Suprapubic skin (tissue), 4 donors: ENCODE data around the gene NDUFS1.

Experiments used
- CTCF ChIP-seq, 2 donors: fragments of 200-600 bp in 1 of 2; fragments of 450-650 bp in 1 of 2; sonication (generic) in 1 of 2; IDR thresholded peaks; one replicate each; pipeline ENCODE4 v1.5.1; 2016 to 2019; ENCODE audit warnings: antibody characterized with exemption in 2 of 2, mild to moderate bottlenecking in 1 of 2, moderate library complexity in 1 of 2
- POLR2A ChIP-seq, 2 donors: fragments of 450-650 bp; IDR thresholded peaks; one replicate each; pipeline ENCODE4 v1.6.1; 2017; ENCODE audit warnings: antibody characterized with exemption in 2 of 2, mild to moderate bottlenecking in 2 of 2, moderate library complexity in 2 of 2
- POLR2AphosphoS5 ChIP-seq, 3 donors: sonication (generic); formaldehyde crosslinking; IDR thresholded peaks; one replicate each; pipeline ENCODE4 v1.6.1; 2017; ENCODE audit warnings: antibody characterized with exemption in 3 of 3

- TF ChIP-seq CTCF (IDR thresholded peaks at IDR 0.05) (no peak), POLR2A (IDR thresholded peaks at IDR 0.05) (no peak), POLR2AphosphoS5 (IDR thresholded peaks at IDR 0.05) (no peak)
These were observed 14.9 kb downstream of the NDUFS1 start for GRCh38 chr2:206144383-206144782.
